HG03108 (cell line): ENCODE results near the gene TXNDC11.

ENCODE experiments used
- ATAC-seq: cut with Tn5 transposase; IDR thresholded peaks from one replicate; pipeline ENCODE4 v1.9.1; 2021; ENCODE audit warnings: moderate library complexity; ENCODE audit not compliant: unreplicated experiment

TXNDC11 gene

DNA sequence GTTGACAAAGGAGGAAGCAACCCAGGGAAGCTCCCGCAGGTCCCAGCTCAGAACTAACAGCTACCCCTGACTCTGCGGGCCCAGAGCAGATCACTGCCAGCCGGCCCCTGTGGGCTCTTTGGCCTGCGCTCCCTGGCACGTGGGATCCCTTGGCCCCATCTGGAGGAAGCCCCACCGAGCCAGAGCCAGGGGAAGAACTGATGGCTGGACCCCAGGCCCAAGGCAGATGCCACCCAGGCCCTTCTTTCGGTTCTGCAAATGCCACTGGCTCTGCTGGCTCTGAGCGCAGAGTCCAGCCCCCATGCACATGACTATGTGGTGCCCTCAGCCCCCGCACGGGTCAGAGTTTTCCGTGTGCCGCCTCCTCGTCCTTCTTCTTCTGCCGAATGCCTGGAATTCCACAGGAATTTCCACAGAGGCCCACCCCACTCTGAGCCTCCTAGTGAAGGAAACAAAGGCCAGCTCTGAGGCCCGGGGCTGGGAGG, 110.2 kb downstream of the TXNDC11 start:
- ATAC-seq = no peak

DNA sequence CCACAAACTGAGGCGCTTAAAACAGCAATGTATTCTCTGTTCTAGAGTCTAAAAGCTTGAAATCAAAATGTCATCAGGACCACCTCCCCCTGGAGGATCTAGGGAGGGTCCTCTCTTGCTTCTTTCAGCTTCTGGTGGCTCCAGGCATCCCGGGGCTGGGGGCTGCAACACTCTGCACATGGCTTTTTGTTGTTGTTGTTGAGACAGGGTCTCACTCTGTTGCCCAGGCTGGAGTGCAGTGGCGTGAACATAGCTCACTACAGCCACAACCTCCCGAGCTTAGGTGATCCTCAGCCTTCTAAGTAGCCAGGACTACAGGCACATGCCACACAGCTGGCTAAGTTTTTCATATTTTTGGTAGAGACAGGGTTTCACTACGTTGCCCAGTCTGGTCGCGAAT, 111.4 kb downstream of the TXNDC11 start:
- no peak for ATAC-seq

DNA sequence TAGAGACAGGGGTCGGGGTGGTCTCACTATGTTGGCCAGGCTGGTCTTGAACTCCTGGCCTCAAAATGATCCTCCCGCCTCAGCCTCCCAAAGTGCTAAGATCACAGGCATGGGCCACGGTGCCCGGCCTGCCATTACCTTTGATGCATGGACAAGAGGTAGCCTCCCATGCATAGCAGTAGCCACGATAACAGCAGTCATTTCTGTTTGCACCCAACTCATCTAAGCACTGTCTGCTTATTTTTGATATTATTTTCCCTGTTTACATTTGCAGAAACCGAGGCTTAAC, 111.9 kb downstream of the TXNDC11 start:
- ATAC-seq = no peak

DNA sequence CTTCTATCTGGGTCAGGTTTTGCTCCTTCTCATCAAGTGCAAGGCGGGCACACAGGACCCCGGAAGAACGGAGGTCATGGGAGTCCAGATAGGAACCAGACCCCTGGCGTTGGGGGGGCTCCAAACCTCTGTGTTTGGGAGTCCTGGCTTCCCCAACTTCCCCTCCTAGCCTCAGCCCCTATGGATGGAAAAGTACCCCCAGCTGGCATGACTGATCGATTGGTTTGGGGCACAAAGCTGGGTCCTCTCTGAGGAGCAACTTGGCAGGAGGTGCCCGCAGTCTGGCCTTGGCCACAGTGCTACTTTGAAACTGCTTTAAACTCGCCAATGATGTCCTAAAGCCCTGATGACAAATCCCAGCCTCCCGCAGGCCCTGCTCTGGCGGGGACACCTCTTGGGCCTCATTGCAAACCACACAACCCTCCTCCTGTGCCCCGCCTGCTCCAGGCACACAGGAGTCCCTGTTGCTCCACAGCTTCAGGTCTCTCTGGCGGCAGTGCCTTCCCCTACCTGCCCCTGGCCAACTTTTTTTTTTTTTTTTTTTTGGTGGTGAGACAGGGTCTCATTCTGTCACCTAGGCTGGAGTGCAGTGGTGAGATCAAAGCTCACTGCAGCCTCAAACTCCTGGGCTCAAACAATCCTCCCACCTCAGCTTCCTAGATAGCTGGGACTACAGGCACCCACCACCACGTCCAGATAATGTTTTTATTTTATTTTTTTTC, 112.5 kb downstream of the TXNDC11 start:
- no peak for ATAC-seq
